Fibroblast of mammary gland (primary cell): ENCODE results near the gene DSTN.

Source experiments
- DNase-seq: peaks from one replicate; pipeline ENCODE4 v3.0.0-alpha.2; 2010; ENCODE audit warnings: low read depth
- H3K4me3 ChIP-seq: 2 replicates; pipeline ENCODE4 v1.5.1; 2011; ENCODE audit warnings: low read depth, mild to moderate bottlenecking, low read length, moderate library complexity; ENCODE audit not compliant: control insufficient read depth
- CTCF ChIP-seq: conservative IDR thresholded peaks from 2 replicates; pipeline ENCODE4 v1.5.1; 2011; ENCODE audit warnings: low read depth, low read length, inconsistent platforms; ENCODE audit not compliant: control insufficient read depth, insufficient read depth

Gene DSTN

GRCh38 chr20:17625246-17626051 lies 55.6 kb downstream of the DSTN start:
- no peak overlapping the region for H3K4me3 ChIP-seq
- TF ChIP-seq CTCF = no peak
- DNase-seq = no peak

- no peak for TF ChIP-seq CTCF
- no peak overlapping the region for H3K4me3 ChIP-seq
- DNase-seq = no peak
These were observed 56.5 kb downstream of the DSTN start for GRCh38 chr20:17626217-17627007.

GRCh38 chr20:17627101-17627955 lies 57.5 kb downstream of the DSTN start:
- no peak for DNase-seq
- TF ChIP-seq CTCF = no peak

GRCh38 chr20:17628101-17628841 lies 58.4 kb downstream of the DSTN start:
- no peak for TF ChIP-seq CTCF
- H3K4me3 ChIP-seq = no peak overlapping the region
- no peak for DNase-seq

More at GRCh38 chr20:17627101-17627955, 57.5 kb downstream of the DSTN start:
- H3K4me3 ChIP-seq = no peak overlapping the region

GRCh38 chr20:17629025-17629424 lies 59.1 kb downstream of the DSTN start:
- H3K4me3 ChIP-seq = no peak overlapping the region
- no peak for DNase-seq
- no peak for TF ChIP-seq CTCF

- H3K4me3 ChIP-seq = no peak overlapping the region
- DNase-seq = no peak
- TF ChIP-seq CTCF = no peak
These were observed 59.8 kb downstream of the DSTN start for GRCh38 chr20:17629678-17630089.
